IMR-90 (cell line): Measurements from ENCODE around the gene TTLL7. TPM values are rescaled to one million over a fixed set of nuclear protein-coding genes. Genes with fewer than 3 reads are reported as not detected.

Source experiments
- ATAC-seq: fragments of 200-7000 bp; cut with Tn5 transposase; 2 replicates; pipeline ENCODE4 v1.9.1; 2020; ENCODE audit warnings: low read depth, mild to moderate bottlenecking, moderate library complexity
- BruUV-seq: library from RNA; stranded (reverse); fragments of 400-500 nt; replicated peaks from 2 replicates; lab custom pipeline; 2021; lab: Mats Ljungman, UMichigan
- CTCF ChIA-PET: fragments of 300-600 bp; formaldehyde crosslinking; extraction: SDS; loops from one replicate; lab custom pipeline; 2021; ENCODE audit warnings: antibody characterized with exemption; lab: Yijun Ruan, JAX
- POLR2A ChIA-PET: fragments of 300-600 bp; sonication (Branson Sonifier 250); formaldehyde crosslinking; loops from one replicate; lab custom pipeline; 2022; ENCODE audit warnings: antibody characterized with exemption; ENCODE audit not compliant: unreplicated experiment; lab: Charles Lee
- DNase-seq: peaks from one replicate; pipeline ENCODE4 v3.0.0; 2013
- H2AFZ ChIP-seq: replicated peaks from 2 replicates; pipeline ENCODE3; 2013; ENCODE audit warnings: low read length, mild to moderate bottlenecking; ENCODE audit not compliant: poor library complexity
- H2AK5ac ChIP-seq: 2 replicates; pipeline ENCODE4 v1.6.1; 2013; ENCODE audit warnings: low read depth, low read length, inconsistent platforms
- H2AK9ac ChIP-seq: replicated peaks from 2 replicates; pipeline ENCODE3; 2013; ENCODE audit warnings: mild to moderate bottlenecking, low read depth, low read length, moderate library complexity; ENCODE audit not compliant: poor library complexity
- H2BK120ac ChIP-seq: 2 replicates; pipeline ENCODE4 v1.6.1; 2013; ENCODE audit warnings: low read depth, low read length, inconsistent platforms
- H2BK15ac ChIP-seq: 3 replicates; pipeline ENCODE4 v1.6.1; 2013; ENCODE audit warnings: low read depth, low read length, inconsistent platforms
- H2BK20ac ChIP-seq: 2 replicates; pipeline ENCODE4 v1.6.1; 2013; ENCODE audit warnings: low read depth, mild to moderate bottlenecking, inconsistent platforms, low read length, moderate library complexity
- H2BK5ac ChIP-seq: 2 replicates; pipeline ENCODE4 v1.6.1; 2013; ENCODE audit warnings: mild to moderate bottlenecking, low read depth, low read length, inconsistent platforms; ENCODE audit not compliant: poor library complexity, severe bottlenecking
- H3K14ac ChIP-seq: replicated peaks from 2 replicates; pipeline ENCODE4 v1.6.1; 2013; ENCODE audit warnings: low read depth, low read length, inconsistent platforms
- H3K18ac ChIP-seq: 2 replicates; pipeline ENCODE4 v1.6.1; 2013; ENCODE audit warnings: low read depth, low read length, control low read depth
- H3K23ac ChIP-seq: 2 replicates; pipeline ENCODE4 v1.6.1; 2013; ENCODE audit warnings: low read depth, low read length, inconsistent platforms
- H3K27ac ChIP-seq: 2 replicates; pipeline ENCODE4 v1.5.1; 2013; ENCODE audit warnings: mild to moderate bottlenecking, control low read depth, low read length; ENCODE audit not compliant: insufficient read depth
- H3K27me3 ChIP-seq: 2 replicates; pipeline ENCODE4 v1.6.1; 2013; ENCODE audit warnings: low read length; ENCODE audit not compliant: control insufficient read depth, insufficient read depth
- H3K36me3 ChIP-seq: 2 replicates; pipeline ENCODE4 v1.6.1; 2013; ENCODE audit warnings: low read length, mixed read lengths; ENCODE audit not compliant: control insufficient read depth, insufficient read depth
- H3K4ac ChIP-seq: 2 replicates; pipeline ENCODE4 v1.6.1; 2013; ENCODE audit warnings: low read depth, low read length, inconsistent platforms
- H3K4me1 ChIP-seq: 2 replicates; pipeline ENCODE4 v1.6.1; 2013; ENCODE audit warnings: low read length, mixed read lengths; ENCODE audit not compliant: control insufficient read depth, insufficient read depth
- H3K4me2 ChIP-seq: 2 replicates; pipeline ENCODE4 v1.6.1; 2013; ENCODE audit warnings: low read depth, mild to moderate bottlenecking, control low read depth, low read length, moderate library complexity
- H3K4me3 ChIP-seq: 2 replicates; pipeline ENCODE4 v1.5.1; 2013; ENCODE audit warnings: low read depth, mild to moderate bottlenecking, control low read depth, low read length, moderate library complexity; ENCODE audit not compliant: insufficient read depth
- H3K56ac ChIP-seq: 2 replicates; pipeline ENCODE4 v1.6.1; 2013; ENCODE audit warnings: low read length, inconsistent platforms; ENCODE audit not compliant: insufficient read depth; ENCODE audit errors: extremely low read depth
- H3K79me1 ChIP-seq, 2 experiments: 2 replicates each; pipeline ENCODE4 v1.6.1; 2013; ENCODE audit warnings: low read length in 2 of 2, inconsistent platforms in 1 of 2, low read depth in 1 of 2
- H3K9ac ChIP-seq: 2 replicates; pipeline ENCODE4 v1.6.1; 2013; ENCODE audit warnings: low read depth, low read length, control low read depth
- H3K9me1 ChIP-seq: 2 replicates; pipeline ENCODE4 v1.6.1; 2013; ENCODE audit warnings: low read length, inconsistent platforms; ENCODE audit not compliant: insufficient read depth
- H3K9me3 ChIP-seq: 2 replicates; pipeline ENCODE4 v1.6.1; 2013; ENCODE audit warnings: low read length; ENCODE audit not compliant: control insufficient read depth, insufficient read depth
- H4K20me1 ChIP-seq: 2 replicates; pipeline ENCODE4 v1.6.1; 2013; ENCODE audit warnings: low read length, inconsistent platforms; ENCODE audit not compliant: insufficient read depth
- H4K5ac ChIP-seq: 2 replicates; pipeline ENCODE4 v1.6.1; 2013; ENCODE audit warnings: mild to moderate bottlenecking, low read depth, low read length, control low read depth
- H4K8ac ChIP-seq, 2 experiments: 2 replicates each; pipeline ENCODE4 v1.6.1; 2013; ENCODE audit warnings: low read depth in 2 of 2, low read length in 2 of 2, control low read depth in 1 of 2, inconsistent platforms in 1 of 2
- H4K91ac ChIP-seq: 2 replicates; pipeline ENCODE4 v1.6.1; 2013; ENCODE audit warnings: low read depth, low read length, inconsistent platforms; ENCODE audit not compliant: insufficient read depth
- BHLHE40 ChIP-seq: fragments of 150-350 bp; IDR thresholded peaks from 2 replicates; pipeline ENCODE4 v1.6.1; 2016; ENCODE audit warnings: mild to moderate bottlenecking, low read depth, low read length
- CEBPB ChIP-seq: IDR thresholded peaks from 2 replicates; pipeline ENCODE4 v1.6.1; 2012; ENCODE audit warnings: low read depth, low read length, improper control_type of control experiment
- CHD1 ChIP-seq: IDR thresholded peaks from 2 replicates; pipeline ENCODE4 v1.6.1; 2012; ENCODE audit warnings: low read depth, low read length, improper control_type of control experiment
- FOS ChIP-seq: fragments of 150-350 bp; IDR thresholded peaks from 2 replicates; pipeline ENCODE4 v1.6.1; 2016; ENCODE audit warnings: low read depth, low read length
- MAFK ChIP-seq: IDR thresholded peaks from 2 replicates; pipeline ENCODE4 v1.6.1; 2012; ENCODE audit warnings: low read depth, low read length, improper control_type of control experiment
- MAZ ChIP-seq: IDR thresholded peaks from 2 replicates; pipeline ENCODE4 v1.6.1; 2012; ENCODE audit warnings: low read depth, mild to moderate bottlenecking, low read length, improper control_type of control experiment, moderate library complexity, borderline replicate concordance
- POLR2A ChIP-seq: IDR thresholded peaks from 2 replicates; pipeline ENCODE4 v1.6.1; 2012; ENCODE audit warnings: mild to moderate bottlenecking, low read depth, low read length
- RAD21 ChIP-seq: IDR thresholded peaks from 2 replicates; pipeline ENCODE4 v1.6.1; 2012; ENCODE audit warnings: low read length, improper control_type of control experiment
- RCOR1 ChIP-seq: IDR thresholded peaks from 2 replicates; pipeline ENCODE4 v1.6.1; 2012; ENCODE audit warnings: mild to moderate bottlenecking, low read length, improper control_type of control experiment; ENCODE audit not compliant: insufficient replicate concordance
- RFX5 ChIP-seq: IDR thresholded peaks from 2 replicates; pipeline ENCODE4 v1.8.0; 2012; ENCODE audit warnings: low read depth, mild to moderate bottlenecking, low read length, moderate library complexity
- SMC3 ChIP-seq: fragments of 150-350 bp; IDR thresholded peaks from 2 replicates; pipeline ENCODE4 v1.6.1; 2016; ENCODE audit warnings: low read depth, mild to moderate bottlenecking, antibody characterized with exemption, low read length, moderate library complexity
- WGBS, 2 experiments: methylation state at CpG; one replicate each; pipeline versions ENCODE4 v1.1.5 to v1.1.7; 2013; ENCODE audit warnings: missing lambda C conversion rate in 2 of 2; ENCODE audit not compliant: insufficient read length in 1 of 2; ENCODE audit errors: extremely low coverage in 2 of 2; 5-methylcytosine and 5-hydroxymethylcytosine counted together
- dilution Hi-C: fragments of 300-500 bp; cut with HindIII; formaldehyde crosslinking; loops from one replicate; pipeline ENCODE4 v1.14.3; 2018; ENCODE audit warnings: low sequenced_read_pairs; ENCODE audit not compliant: unreplicated experiment
- in situ Hi-C: fragments of 300-500 bp; cut with MboI; formaldehyde crosslinking; loops from 3 replicates; pipeline ENCODE4 v1.14.3; 2019; ENCODE audit warnings: low sequenced_read_pairs, inconsistent platforms, mixed read lengths
- intact Hi-C: fragments of 100-400 bp; cut with micrococcal nuclease; formaldehyde crosslinking; loops from 2 replicates; pipeline ENCODE4 v1.10.0; 2022
- polyA plus RNA-seq, 3 experiments: library from polyadenylated mRNA; depleted of rRNA; stranded (reverse); fragments of >200 nt; gene quantifications; 2 replicates each; pipeline ENCODE4 v1.2.3, GENCODE V29; 2012; ENCODE audit warnings: low replicate concordance in 1 of 3
- total RNA-seq: library from RNA; depleted of rRNA; stranded (reverse); fragments of >200 nt; gene quantifications from 2 replicates; pipeline ENCODE4 v1.2.3, GENCODE V29; 2012
- TF ChIP-seq, protein P1 (sequence below): fragments of 150-350 bp; IDR thresholded peaks from 2 replicates; pipeline ENCODE4 v1.6.1; 2017; ENCODE audit warnings: mild to moderate bottlenecking, antibody characterized with exemption, low read length, low read depth
- TF ChIP-seq, protein P2 (sequence below): conservative IDR thresholded peaks from 2 replicates; pipeline ENCODE4 v1.5.1; 2012; ENCODE audit warnings: mild to moderate bottlenecking, low read depth, low read length, improper control_type of control experiment
- TF ChIP-seq, protein P3 (sequence below): fragments of 150-350 bp; IDR thresholded peaks from 2 replicates; pipeline ENCODE4 v1.6.1; 2016; ENCODE audit warnings: low read depth, mild to moderate bottlenecking, low read length, moderate library complexity, borderline replicate concordance

The TTLL7 gene
- total and polyA plus RNA-seq, 2 of the 4 experiments (the other 2 are of a cell fraction), result 5.7 to 8.1 TPM

DNA sequence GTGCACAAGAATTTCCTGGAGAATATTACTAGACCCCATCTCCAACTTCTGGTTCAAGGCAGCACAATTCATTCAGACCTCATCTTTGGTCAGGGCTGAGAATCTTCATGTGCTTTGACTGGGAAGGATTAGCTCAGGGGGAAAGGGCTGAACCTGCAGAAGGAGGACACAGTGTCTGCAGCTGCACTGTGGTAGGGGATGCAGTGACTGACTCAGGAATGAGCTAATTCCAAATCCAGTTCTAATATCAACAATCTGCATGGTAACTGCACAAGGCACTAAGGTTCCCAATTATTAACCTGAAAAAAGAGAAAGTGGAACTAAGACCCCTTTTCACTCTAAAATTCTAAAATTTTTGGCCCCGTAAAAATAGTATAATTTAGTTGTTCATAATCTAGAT lies 31.6 kb downstream of the TTLL7 start:
- Histone ChIP-seq H2AFZ (no peak overlapping the region), H2BK15ac (no peak overlapping the region), H3K4me1 (peaks cover 2% of the 10 kb centered on the region; the same call in 1 of the 2 replicates), H4K91ac (no peak overlapping the region), H3K23ac (no peak overlapping the region), H2BK120ac (no peak overlapping the region), H3K18ac (no peak overlapping the region), H3K4ac (no peak overlapping the region), H3K4me3 (no peak overlapping the region), H4K20me1 (no peaks in the 10 kb centered on the region), H3K79me1 (peaks cover 0 to 26% of the 10 kb centered on the region in 2 experiments; a peak in 2 of 4 replicates), H2BK20ac (no peak overlapping the region), H3K56ac (no peak overlapping the region), H3K9ac (no peak overlapping the region), H4K5ac (no peak overlapping the region), H4K8ac (no peak overlapping the region), H3K9me3 (no peaks in the 10 kb centered on the region), H3K27me3 (no peaks in the 10 kb centered on the region), H3K36me3 (no peaks in the 10 kb centered on the region), H3K27ac (no peak overlapping the region), H2AK5ac (no peak overlapping the region), H3K9me1 (no peaks in the 10 kb centered on the region), H2AK9ac (no peak overlapping the region), H3K14ac (no peak overlapping the region), H2BK5ac (no peak overlapping the region), H3K4me2 (no peak overlapping the region)
- WGBS, 2 experiments, result no CpG with 5 or more reads among the region's 1 CpG
- intact Hi-C loops, result no loop called here
- in situ Hi-C loops, result no loop called here
- DNase-seq (peak; percentile 79), ATAC-seq (peak; percentile 95)
- TF ChIP-seq RFX5, result no peak
- TF ChIP-seq SMC3, result no peak
- TF ChIP-seq, protein P1, sequence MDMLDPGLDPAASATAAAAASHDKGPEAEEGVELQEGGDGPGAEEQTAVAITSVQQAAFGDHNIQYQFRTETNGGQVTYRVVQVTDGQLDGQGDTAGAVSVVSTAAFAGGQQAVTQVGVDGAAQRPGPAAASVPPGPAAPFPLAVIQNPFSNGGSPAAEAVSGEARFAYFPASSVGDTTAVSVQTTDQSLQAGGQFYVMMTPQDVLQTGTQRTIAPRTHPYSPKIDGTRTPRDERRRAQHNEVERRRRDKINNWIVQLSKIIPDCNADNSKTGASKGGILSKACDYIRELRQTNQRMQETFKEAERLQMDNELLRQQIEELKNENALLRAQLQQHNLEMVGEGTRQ, result no peak
- no peak for TF ChIP-seq RCOR1
- TF ChIP-seq, protein P2, sequence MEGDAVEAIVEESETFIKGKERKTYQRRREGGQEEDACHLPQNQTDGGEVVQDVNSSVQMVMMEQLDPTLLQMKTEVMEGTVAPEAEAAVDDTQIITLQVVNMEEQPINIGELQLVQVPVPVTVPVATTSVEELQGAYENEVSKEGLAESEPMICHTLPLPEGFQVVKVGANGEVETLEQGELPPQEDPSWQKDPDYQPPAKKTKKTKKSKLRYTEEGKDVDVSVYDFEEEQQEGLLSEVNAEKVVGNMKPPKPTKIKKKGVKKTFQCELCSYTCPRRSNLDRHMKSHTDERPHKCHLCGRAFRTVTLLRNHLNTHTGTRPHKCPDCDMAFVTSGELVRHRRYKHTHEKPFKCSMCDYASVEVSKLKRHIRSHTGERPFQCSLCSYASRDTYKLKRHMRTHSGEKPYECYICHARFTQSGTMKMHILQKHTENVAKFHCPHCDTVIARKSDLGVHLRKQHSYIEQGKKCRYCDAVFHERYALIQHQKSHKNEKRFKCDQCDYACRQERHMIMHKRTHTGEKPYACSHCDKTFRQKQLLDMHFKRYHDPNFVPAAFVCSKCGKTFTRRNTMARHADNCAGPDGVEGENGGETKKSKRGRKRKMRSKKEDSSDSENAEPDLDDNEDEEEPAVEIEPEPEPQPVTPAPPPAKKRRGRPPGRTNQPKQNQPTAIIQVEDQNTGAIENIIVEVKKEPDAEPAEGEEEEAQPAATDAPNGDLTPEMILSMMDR, result no peak
- TF ChIP-seq CHD1, result no peak
- no peak for TF ChIP-seq MAFK
- no peak for TF ChIP-seq FOS
- TF ChIP-seq POLR2A, result no peak
- no peak for TF ChIP-seq CEBPB
- TF ChIP-seq MAZ, result no peak
- TF ChIP-seq BHLHE40, result no peak
- TF ChIP-seq, protein P3, sequence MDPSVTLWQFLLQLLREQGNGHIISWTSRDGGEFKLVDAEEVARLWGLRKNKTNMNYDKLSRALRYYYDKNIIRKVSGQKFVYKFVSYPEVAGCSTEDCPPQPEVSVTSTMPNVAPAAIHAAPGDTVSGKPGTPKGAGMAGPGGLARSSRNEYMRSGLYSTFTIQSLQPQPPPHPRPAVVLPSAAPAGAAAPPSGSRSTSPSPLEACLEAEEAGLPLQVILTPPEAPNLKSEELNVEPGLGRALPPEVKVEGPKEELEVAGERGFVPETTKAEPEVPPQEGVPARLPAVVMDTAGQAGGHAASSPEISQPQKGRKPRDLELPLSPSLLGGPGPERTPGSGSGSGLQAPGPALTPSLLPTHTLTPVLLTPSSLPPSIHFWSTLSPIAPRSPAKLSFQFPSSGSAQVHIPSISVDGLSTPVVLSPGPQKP, result no peak
- no peak for TF ChIP-seq RAD21
- ChIA-PET POLR2A (no interaction called here), CTCF (no interaction called here)
- dilution Hi-C loops, result no loop called here
- BruUV-seq, result no TSS peak
